HEK293 (cell line): ENCODE results near the gene FHL2.

Source experiments
- OSR2 ChIP-seq: fragments of 450-650 bp; formaldehyde crosslinking; IDR thresholded peaks from 2 replicates; pipeline ENCODE4 v1.5.1; 2016; ENCODE audit warnings: missing biosample characterization, missing genetic modification characterization
- PRDM1 ChIP-seq: fragments of 450-650 bp; formaldehyde crosslinking; IDR thresholded peaks from 2 replicates; pipeline ENCODE4; 2016; ENCODE audit warnings: missing biosample characterization, missing genetic modification characterization
- SP3 ChIP-seq: fragments of 450-650 bp; formaldehyde crosslinking; IDR thresholded peaks from 2 replicates; pipeline ENCODE4 v1.5.1; 2016; ENCODE audit warnings: missing biosample characterization, missing genetic modification characterization
- ZIC2 ChIP-seq: fragments of 450-650 bp; formaldehyde crosslinking; IDR thresholded peaks from 2 replicates; pipeline ENCODE4 v1.5.1; 2016; ENCODE audit warnings: missing biosample characterization, missing genetic modification characterization
- ZNF112 ChIP-seq: fragments of 450-650 bp; formaldehyde crosslinking; IDR thresholded peaks from 2 replicates; pipeline ENCODE4 v1.5.0; 2017; ENCODE audit warnings: missing biosample characterization, missing genetic modification characterization
- ZNF121 ChIP-seq: fragments of 450-650 bp; formaldehyde crosslinking; IDR thresholded peaks from 2 replicates; pipeline ENCODE4 v1.5.1; 2016; ENCODE audit warnings: missing biosample characterization, missing genetic modification characterization
- ZNF132 ChIP-seq: fragments of 450-650 bp; formaldehyde crosslinking; IDR thresholded peaks from 2 replicates; pipeline ENCODE4 v1.5.1; 2017; ENCODE audit warnings: missing biosample characterization, missing genetic modification characterization, borderline replicate concordance
- ZNF157 ChIP-seq: fragments of 450-650 bp; formaldehyde crosslinking; IDR thresholded peaks from 2 replicates; pipeline ENCODE4 v1.5.1; 2016; ENCODE audit warnings: missing biosample characterization, missing genetic modification characterization
- ZNF184 ChIP-seq: fragments of 450-650 bp; IDR thresholded peaks from 2 replicates; pipeline ENCODE4 v1.5.1; 2018; ENCODE audit warnings: missing biosample characterization, mild to moderate bottlenecking, missing genetic modification characterization
- ZNF23 ChIP-seq: fragments of 450-650 bp; formaldehyde crosslinking; IDR thresholded peaks from 2 replicates; pipeline ENCODE4 v1.5.1; 2016; ENCODE audit warnings: missing biosample characterization, missing genetic modification characterization, borderline replicate concordance
- ZNF266 ChIP-seq: fragments of 450-650 bp; formaldehyde crosslinking; IDR thresholded peaks from 2 replicates; pipeline ENCODE4 v1.5.1; 2016; ENCODE audit warnings: missing biosample characterization, missing genetic modification characterization, low read depth
- ZNF292 ChIP-seq: fragments of 450-650 bp; formaldehyde crosslinking; IDR thresholded peaks from 2 replicates; pipeline ENCODE4 v1.5.1; 2016; ENCODE audit warnings: low read depth, missing biosample characterization, missing genetic modification characterization, borderline replicate concordance
- ZNF366 ChIP-seq: fragments of 450-650 bp; formaldehyde crosslinking; conservative IDR thresholded peaks from 2 replicates; pipeline ENCODE4 v1.5.1; 2016; ENCODE audit warnings: missing biosample characterization, missing genetic modification characterization
- ZNF423 ChIP-seq: fragments of 450-650 bp; formaldehyde crosslinking; IDR thresholded peaks from 2 replicates; pipeline ENCODE4 v1.5.1; 2016; ENCODE audit warnings: missing biosample characterization, missing genetic modification characterization
- ZNF600 ChIP-seq: fragments of 450-650 bp; formaldehyde crosslinking; IDR thresholded peaks from 2 replicates; pipeline ENCODE4 v1.5.1; 2016; ENCODE audit warnings: missing biosample characterization, missing genetic modification characterization
- ZNF768 ChIP-seq: fragments of 450-650 bp; formaldehyde crosslinking; IDR thresholded peaks from 2 replicates; pipeline ENCODE4 v1.5.1; 2018; ENCODE audit warnings: missing biosample characterization, mild to moderate bottlenecking, missing genetic modification characterization
- ZNF791 ChIP-seq: fragments of 450-650 bp; formaldehyde crosslinking; IDR thresholded peaks from 2 replicates; pipeline ENCODE4 v1.5.1; 2016; ENCODE audit warnings: missing biosample characterization, missing genetic modification characterization
- ZNF843 ChIP-seq: fragments of 450-650 bp; formaldehyde crosslinking; IDR thresholded peaks from 2 replicates; pipeline ENCODE4 v1.5.1; 2016; ENCODE audit warnings: missing biosample characterization, missing genetic modification characterization
- ZXDB ChIP-seq: fragments of 450-650 bp; formaldehyde crosslinking; IDR thresholded peaks from 2 replicates; pipeline ENCODE4 v1.5.1; 2016; ENCODE audit warnings: missing biosample characterization, missing genetic modification characterization
- TF ChIP-seq, protein P1 (sequence below): fragments of 450-650 bp; formaldehyde crosslinking; IDR thresholded peaks from 2 replicates; pipeline ENCODE4 v1.5.1; 2016; ENCODE audit warnings: missing biosample characterization, missing genetic modification characterization
- TF ChIP-seq, protein P2 (sequence below): fragments of 450-650 bp; formaldehyde crosslinking; IDR thresholded peaks from 2 replicates; pipeline ENCODE4 v1.5.1; 2016; ENCODE audit warnings: missing biosample characterization, missing genetic modification characterization
- TF ChIP-seq, protein P3 (sequence below): fragments of 450-650 bp; formaldehyde crosslinking; IDR thresholded peaks from 2 replicates; pipeline ENCODE4 v1.5.1; 2016; ENCODE audit warnings: missing biosample characterization, missing genetic modification characterization
- TF ChIP-seq, protein P4 (sequence below): fragments of 450-650 bp; formaldehyde crosslinking; IDR thresholded peaks from 2 replicates; pipeline ENCODE4 v1.5.1; 2016; ENCODE audit warnings: missing biosample characterization, missing genetic modification characterization
- TF ChIP-seq, protein P5 (sequence below): fragments of 450-650 bp; formaldehyde crosslinking; IDR thresholded peaks from 2 replicates; pipeline ENCODE4 v1.5.1; 2016; ENCODE audit warnings: missing biosample characterization, missing genetic modification characterization
- TF ChIP-seq, protein P6 (sequence below): fragments of 450-650 bp; formaldehyde crosslinking; IDR thresholded peaks from 2 replicates; pipeline ENCODE4 v1.5.1; 2017; ENCODE audit warnings: missing biosample characterization, missing genetic modification characterization
- TF ChIP-seq, protein P7 (sequence below): fragments of 450-650 bp; formaldehyde crosslinking; IDR thresholded peaks from 2 replicates; pipeline ENCODE4 v1.5.1; 2017; ENCODE audit warnings: missing biosample characterization, missing genetic modification characterization

FHL2 gene

DNA sequence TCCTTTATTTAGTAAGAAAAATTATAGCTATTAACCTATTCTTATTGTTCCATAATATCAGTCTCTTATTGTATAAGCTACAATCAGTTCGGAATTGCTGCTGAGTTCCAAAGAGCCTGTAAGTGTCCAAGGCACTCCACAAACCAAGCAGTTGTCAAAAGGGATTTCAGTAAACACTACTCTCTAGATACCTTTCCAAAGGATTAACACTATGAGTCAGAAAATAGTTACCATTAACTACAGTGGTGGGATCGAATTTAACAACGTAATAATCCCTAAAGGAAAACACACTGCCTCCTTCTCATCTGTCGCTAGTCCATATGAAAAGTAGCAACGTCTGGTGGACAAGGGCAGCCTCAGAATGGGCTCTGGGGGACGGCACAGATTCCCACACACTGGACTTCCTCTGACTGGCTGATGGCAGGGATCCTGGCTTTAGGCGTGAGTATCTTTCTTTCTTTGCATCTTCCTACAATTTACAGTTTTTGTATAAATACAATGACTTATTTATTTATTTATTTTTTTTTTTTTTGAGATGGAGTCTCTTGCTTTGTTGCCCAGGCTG, 78.1 kb downstream of the FHL2 start (continued):
- TF ChIP-seq, protein P1, sequence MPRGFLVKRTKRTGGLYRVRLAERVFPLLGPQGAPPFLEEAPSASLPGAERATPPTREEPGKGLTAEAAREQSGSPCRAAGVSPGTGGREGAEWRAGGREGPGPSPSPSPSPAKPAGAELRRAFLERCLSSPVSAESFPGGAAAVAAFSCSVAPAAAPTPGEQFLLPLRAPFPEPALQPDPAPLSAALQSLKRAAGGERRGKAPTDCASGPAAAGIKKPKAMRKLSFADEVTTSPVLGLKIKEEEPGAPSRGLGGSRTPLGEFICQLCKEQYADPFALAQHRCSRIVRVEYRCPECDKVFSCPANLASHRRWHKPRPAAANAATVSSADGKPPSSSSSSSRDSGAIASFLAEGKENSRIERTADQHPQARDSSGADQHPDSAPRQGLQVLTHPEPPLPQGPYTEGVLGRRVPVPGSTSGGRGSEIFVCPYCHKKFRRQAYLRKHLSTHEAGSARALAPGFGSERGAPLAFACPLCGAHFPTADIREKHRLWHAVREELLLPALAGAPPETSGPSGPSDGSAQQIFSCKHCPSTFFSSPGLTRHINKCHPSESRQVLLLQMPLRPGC (tag by site-specific recombination), result 0 out of 2 replicates have a peak, but pooled peaks have one; percentile 41
- TF ChIP-seq, protein P2, sequence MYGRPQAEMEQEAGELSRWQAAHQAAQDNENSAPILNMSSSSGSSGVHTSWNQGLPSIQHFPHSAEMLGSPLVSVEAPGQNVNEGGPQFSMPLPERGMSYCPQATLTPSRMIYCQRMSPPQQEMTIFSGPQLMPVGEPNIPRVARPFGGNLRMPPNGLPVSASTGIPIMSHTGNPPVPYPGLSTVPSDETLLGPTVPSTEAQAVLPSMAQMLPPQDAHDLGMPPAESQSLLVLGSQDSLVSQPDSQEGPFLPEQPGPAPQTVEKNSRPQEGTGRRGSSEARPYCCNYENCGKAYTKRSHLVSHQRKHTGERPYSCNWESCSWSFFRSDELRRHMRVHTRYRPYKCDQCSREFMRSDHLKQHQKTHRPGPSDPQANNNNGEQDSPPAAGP (tag by site-specific recombination), result 0 out of 2 replicates have a peak, but pooled peaks have one; percentile 62
- TF ChIP-seq PRDM1 (no peak), ZNF23 (no peak), ZNF184 (no peak), ZNF423 (no peak), OSR2 (tag by site-specific recombination) (peak; percentile 46; the same call in 1 of the 2 replicates), ZNF157 (tag by site-specific recombination) (no peak), ZNF112 (tag by site-specific recombination) (no peak), ZIC2 (tag by site-specific recombination) (no peak), ZNF266 (tag by site-specific recombination) (no peak), ZXDB (tag by site-specific recombination) (0 out of 2 replicates have a peak, but pooled peaks have one; percentile 20), ZNF600 (tag by site-specific recombination) (peak; percentile 69; the same call in 1 of the 2 replicates), ZNF791 (tag by site-specific recombination) (no peak), SP3 (tag by site-specific recombination) (no peak), ZNF366 (0 out of 2 replicates have a peak, but pooled peaks have one; percentile 39), ZNF132 (no peak), ZNF843 (tag by site-specific recombination) (0 out of 2 replicates have a peak, but pooled peaks have one; percentile 33), ZNF768 (no peak), ZNF292 (tag by site-specific recombination) (no peak), ZNF121 (tag by site-specific recombination) (no peak)
- TF ChIP-seq, protein P3, sequence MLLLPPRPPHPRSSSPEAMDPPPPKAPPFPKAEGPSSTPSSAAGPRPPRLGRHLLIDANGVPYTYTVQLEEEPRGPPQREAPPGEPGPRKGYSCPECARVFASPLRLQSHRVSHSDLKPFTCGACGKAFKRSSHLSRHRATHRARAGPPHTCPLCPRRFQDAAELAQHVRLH (tag by site-specific recombination), result no peak
- TF ChIP-seq, protein P4, sequence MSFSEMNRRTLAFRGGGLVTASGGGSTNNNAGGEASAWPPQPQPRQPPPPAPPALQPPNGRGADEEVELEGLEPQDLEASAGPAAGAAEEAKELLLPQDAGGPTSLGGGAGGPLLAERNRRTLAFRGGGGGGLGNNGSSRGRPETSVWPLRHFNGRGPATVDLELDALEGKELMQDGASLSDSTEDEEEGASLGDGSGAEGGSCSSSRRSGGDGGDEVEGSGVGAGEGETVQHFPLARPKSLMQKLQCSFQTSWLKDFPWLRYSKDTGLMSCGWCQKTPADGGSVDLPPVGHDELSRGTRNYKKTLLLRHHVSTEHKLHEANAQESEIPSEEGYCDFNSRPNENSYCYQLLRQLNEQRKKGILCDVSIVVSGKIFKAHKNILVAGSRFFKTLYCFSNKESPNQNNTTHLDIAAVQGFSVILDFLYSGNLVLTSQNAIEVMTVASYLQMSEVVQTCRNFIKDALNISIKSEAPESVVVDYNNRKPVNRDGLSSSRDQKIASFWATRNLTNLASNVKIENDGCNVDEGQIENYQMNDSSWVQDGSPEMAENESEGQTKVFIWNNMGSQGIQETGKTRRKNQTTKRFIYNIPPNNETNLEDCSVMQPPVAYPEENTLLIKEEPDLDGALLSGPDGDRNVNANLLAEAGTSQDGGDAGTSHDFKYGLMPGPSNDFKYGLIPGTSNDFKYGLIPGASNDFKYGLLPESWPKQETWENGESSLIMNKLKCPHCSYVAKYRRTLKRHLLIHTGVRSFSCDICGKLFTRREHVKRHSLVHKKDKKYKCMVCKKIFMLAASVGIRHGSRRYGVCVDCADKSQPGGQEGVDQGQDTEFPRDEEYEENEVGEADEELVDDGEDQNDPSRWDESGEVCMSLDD (tag by site-specific recombination), result no peak
- TF ChIP-seq, protein P5, sequence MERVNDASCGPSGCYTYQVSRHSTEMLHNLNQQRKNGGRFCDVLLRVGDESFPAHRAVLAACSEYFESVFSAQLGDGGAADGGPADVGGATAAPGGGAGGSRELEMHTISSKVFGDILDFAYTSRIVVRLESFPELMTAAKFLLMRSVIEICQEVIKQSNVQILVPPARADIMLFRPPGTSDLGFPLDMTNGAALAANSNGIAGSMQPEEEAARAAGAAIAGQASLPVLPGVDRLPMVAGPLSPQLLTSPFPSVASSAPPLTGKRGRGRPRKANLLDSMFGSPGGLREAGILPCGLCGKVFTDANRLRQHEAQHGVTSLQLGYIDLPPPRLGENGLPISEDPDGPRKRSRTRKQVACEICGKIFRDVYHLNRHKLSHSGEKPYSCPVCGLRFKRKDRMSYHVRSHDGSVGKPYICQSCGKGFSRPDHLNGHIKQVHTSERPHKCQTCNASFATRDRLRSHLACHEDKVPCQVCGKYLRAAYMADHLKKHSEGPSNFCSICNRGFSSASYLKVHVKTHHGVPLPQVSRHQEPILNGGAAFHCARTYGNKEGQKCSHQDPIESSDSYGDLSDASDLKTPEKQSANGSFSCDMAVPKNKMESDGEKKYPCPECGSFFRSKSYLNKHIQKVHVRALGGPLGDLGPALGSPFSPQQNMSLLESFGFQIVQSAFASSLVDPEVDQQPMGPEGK (tag by site-specific recombination), result no peak
- TF ChIP-seq, protein P6, sequence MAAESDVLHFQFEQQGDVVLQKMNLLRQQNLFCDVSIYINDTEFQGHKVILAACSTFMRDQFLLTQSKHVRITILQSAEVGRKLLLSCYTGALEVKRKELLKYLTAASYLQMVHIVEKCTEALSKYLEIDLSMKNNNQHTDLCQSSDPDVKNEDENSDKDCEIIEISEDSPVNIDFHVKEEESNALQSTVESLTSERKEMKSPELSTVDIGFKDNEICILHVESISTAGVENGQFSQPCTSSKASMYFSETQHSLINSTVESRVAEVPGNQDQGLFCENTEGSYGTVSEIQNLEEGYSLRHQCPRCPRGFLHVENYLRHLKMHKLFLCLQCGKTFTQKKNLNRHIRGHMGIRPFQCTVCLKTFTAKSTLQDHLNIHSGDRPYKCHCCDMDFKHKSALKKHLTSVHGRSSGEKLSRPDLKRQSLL (tag by site-specific recombination), result no peak
- TF ChIP-seq, protein P7, sequence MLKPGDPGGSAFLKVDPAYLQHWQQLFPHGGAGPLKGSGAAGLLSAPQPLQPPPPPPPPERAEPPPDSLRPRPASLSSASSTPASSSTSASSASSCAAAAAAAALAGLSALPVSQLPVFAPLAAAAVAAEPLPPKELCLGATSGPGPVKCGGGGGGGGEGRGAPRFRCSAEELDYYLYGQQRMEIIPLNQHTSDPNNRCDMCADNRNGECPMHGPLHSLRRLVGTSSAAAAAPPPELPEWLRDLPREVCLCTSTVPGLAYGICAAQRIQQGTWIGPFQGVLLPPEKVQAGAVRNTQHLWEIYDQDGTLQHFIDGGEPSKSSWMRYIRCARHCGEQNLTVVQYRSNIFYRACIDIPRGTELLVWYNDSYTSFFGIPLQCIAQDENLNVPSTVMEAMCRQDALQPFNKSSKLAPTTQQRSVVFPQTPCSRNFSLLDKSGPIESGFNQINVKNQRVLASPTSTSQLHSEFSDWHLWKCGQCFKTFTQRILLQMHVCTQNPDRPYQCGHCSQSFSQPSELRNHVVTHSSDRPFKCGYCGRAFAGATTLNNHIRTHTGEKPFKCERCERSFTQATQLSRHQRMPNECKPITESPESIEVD (tag by site-specific recombination), result 0 out of 2 replicates have a peak, but pooled peaks have one; percentile 39
